NB4 (cell line): ENCODE measurements around the gene MGST3.
"Not testable (repeated sequence)": the region's sequence is repeated elsewhere in the genome, so short reads cannot be mapped to it uniquely, and the experiment has no call there.

Experiments used
- DNase-seq: peaks from one replicate; pipeline ENCODE4 v3.0.0; 2010; ENCODE audit warnings: low read depth
- H3K4me3 ChIP-seq: one replicate; pipeline ENCODE4 v1.5.1; 2011; ENCODE audit warnings: mild to moderate bottlenecking, low read depth, low read length, moderate library complexity
- MYC ChIP-seq: IDR thresholded peaks from 2 replicates; pipeline ENCODE4 v1.6.1; 2011; ENCODE audit warnings: low read depth, low read length
- POLR2A ChIP-seq: IDR thresholded peaks from 2 replicates; pipeline ENCODE4 v1.6.1; 2011; ENCODE audit warnings: mild to moderate bottlenecking; ENCODE audit not compliant: insufficient read length; ENCODE audit errors: extremely low read depth
- TF ChIP-seq, protein P1 (sequence below): IDR thresholded peaks from one replicate; pipeline ENCODE4 v1.5.1; 2012; ENCODE audit warnings: low read depth, low read length
- TF ChIP-seq, protein P2 (sequence below): IDR thresholded peaks from 2 replicates; pipeline ENCODE4 v1.6.1; 2011; ENCODE audit warnings: low read depth, low read length

MGST3 gene

DNA sequence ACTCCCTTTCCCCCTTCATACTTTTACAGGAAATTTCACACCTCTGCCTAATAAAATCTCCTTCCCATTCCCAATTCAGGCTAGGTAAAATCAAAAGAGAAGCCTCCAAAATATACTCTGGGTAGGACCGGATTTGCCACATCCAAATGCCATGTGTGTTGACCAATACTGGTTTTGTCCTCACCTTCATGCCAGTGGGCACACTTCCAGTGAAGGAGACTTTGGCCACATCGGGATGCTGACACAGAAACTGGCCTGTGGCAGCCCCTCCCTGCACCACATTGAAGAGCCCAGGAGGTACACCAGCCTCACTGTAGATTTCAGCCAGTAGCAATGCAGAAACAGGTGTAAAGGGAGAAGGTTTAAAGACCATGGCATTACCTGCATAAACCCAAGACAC, 49.3 kb downstream of the MGST3 start:
- no peak overlapping the region for H3K4me3 ChIP-seq
- no peak for DNase-seq
- TF ChIP-seq, protein P1, sequence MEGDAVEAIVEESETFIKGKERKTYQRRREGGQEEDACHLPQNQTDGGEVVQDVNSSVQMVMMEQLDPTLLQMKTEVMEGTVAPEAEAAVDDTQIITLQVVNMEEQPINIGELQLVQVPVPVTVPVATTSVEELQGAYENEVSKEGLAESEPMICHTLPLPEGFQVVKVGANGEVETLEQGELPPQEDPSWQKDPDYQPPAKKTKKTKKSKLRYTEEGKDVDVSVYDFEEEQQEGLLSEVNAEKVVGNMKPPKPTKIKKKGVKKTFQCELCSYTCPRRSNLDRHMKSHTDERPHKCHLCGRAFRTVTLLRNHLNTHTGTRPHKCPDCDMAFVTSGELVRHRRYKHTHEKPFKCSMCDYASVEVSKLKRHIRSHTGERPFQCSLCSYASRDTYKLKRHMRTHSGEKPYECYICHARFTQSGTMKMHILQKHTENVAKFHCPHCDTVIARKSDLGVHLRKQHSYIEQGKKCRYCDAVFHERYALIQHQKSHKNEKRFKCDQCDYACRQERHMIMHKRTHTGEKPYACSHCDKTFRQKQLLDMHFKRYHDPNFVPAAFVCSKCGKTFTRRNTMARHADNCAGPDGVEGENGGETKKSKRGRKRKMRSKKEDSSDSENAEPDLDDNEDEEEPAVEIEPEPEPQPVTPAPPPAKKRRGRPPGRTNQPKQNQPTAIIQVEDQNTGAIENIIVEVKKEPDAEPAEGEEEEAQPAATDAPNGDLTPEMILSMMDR = no peak
- no peak for TF ChIP-seq MYC
- TF ChIP-seq, protein P2, sequence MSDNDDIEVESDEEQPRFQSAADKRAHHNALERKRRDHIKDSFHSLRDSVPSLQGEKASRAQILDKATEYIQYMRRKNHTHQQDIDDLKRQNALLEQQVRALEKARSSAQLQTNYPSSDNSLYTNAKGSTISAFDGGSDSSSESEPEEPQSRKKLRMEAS = no peak
- no peak for TF ChIP-seq POLR2A

DNA sequence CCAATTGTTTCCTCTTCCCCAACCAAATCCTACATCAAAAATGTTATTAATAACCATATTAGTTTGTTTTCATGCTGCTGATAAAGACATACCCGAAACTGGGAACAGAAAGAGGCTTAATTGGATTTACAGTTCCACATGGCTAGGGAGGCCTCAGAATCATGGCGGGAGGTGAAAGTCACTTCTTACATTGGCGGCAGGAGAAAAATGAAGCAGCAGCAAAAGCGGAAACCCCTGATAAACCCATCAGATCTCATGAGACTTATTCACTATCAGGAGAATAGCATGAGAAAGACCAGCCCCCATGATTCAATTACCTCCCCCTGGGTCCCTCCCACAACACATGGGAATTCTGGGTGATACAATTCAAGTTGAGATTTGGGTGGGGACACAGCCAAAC, 49.7 kb downstream of the MGST3 start:
- DNase-seq, H3K4me3 ChIP-seq: not testable (repeated sequence)

DNA sequence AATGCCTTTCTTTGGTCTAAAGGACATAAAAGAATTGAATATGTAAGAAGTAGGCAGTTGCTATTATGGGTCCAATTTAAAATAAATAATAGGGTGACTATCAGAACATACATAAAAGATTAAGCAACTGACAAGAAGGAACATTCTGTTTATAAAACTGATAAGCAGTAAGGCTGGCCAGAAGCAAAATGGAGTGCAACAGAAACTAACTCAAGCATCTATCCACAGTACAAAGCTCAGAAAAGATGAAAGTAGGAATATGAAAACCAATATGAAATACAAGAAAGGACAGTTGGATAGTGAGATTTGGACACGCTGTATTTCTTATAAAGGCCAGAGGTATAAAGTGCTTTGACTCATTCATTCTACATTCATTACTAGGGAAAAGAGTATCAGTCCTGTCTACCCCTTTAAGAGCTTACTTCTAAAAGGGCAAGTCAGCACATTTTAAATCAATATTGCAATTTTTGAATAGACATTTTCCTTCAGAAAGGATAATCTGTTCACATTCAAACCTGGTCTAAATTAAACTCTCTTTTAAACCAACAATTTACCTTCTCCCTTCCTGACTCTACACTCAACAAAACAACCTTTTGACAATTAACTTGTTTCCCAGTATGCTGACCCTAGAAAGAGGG, 52.9 kb downstream of the MGST3 start:
- TF ChIP-seq, protein P2 = no peak
- TF ChIP-seq MYC (no peak), POLR2A (no peak)
- TF ChIP-seq, protein P1 = no peak
- no peak for DNase-seq
- H3K4me3 ChIP-seq = no peak overlapping the region

DNA sequence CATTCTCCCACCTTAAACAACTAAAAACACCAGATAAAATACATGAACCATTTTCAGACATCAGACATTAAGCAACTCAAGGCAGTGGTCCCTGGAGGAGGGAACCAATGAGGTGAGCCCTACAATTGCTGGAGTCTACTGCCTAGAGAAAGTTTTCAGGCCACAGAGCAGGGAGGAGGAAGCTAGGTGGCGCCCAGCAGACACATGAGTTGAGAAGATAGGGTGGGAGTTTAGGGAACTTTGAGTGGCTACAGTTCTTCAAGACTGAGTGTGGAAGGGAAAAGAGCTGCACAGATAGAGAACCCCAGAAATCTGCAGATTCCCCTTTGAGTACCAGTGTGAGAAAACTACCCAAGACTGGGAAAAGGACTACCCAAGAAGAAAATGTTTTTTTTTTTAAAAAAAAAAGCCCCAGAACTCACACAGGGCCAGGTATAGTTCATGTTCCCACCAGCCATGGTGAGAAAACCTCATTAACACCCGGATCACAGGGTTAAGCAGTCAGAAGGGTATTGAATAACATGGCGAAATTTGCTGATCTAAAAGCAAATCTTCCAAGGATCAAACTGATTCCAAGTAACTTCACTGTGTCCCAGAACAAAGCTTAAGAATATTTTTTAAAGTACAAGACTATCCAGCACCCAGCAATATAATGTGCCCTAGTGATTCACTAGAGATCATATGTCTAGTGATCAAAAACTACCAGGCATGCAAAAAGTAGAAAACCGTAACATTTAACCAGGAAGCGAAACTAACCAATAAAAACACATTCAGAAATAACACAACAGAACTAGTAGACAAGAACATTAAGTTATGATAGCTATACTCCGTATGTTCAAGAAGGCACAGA, 55.3 kb downstream of the MGST3 start:
- no peak for TF ChIP-seq MYC
- TF ChIP-seq POLR2A = no peak
- TF ChIP-seq, protein P1 = peak; percentile 49
- no peak overlapping the region for H3K4me3 ChIP-seq
- peak; percentile 65 for DNase-seq

DNA sequence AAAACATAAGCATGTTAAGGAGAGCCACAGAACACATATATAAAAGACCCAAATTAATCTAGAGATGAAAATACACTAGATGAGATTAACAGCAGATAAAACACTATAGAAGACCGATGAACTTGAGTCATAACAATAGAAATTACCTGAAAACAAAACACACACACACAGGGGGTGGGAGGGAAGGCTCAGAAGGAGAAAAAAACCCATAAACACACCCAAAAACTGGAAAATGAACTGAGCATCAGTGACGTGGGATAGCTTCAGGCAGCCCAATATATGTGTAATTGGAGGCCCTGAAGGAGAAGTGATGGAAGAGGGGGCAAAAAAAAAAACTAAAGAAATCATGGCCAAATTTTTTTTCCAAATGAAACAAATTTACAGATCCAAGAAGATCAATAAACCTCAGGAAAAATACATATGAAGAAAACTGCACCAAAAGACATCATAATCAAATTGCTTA, 56.0 kb downstream of the MGST3 start:
- TF ChIP-seq POLR2A (no peak), MYC (no peak)
- TF ChIP-seq, protein P1 = no peak
- TF ChIP-seq, protein P2 = no peak
- H3K4me3 ChIP-seq = no peak overlapping the region
- no peak for DNase-seq

DNA sequence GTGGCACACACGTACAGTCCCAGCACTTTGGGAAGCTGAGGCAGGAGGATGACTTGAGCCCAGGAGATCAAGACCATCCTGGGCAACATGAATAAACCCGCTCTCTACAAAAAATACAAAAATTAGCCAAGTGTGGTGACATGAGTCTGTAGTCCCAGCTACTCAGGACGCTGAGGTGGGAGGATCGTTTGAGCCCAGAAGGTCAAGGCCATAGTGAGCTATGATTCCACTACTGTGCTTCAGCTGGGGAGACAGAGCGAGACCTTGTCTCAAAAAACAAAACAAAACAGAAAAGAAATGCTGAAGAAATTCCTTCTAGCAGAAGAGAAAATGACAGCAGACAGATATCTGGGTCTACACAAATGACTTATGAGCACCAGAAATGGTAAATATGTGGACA, 57.0 kb downstream of the MGST3 start:
- H3K4me3 ChIP-seq = no peak overlapping the region
- TF ChIP-seq POLR2A = no peak
- no peak for DNase-seq

DNA sequence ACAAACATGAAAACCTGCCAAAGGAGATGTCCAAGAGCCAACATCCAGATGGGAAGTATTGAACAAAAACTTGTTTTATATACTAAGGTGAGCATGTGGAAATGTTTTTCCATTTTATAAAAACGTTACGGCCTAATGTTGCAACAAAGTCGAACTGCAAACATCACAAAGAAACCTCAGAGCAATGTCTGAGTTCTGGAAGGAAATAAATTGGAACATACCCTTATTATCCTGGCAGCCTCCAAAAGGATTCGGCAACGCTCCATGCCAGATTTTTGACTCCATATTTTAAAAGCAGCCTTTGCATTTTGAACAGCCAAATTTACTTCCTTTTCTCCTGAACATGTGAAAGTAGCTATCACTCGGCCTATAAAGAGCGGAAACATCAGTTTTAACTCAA, 64.0 kb downstream of the MGST3 start:
- TF ChIP-seq, protein P2 = no peak
- TF ChIP-seq, protein P1 = no peak
- no peak for TF ChIP-seq POLR2A
- no peak for TF ChIP-seq MYC
- no peak for DNase-seq
- no peak overlapping the region for H3K4me3 ChIP-seq
